NCI-H748 (cell line): ENCODE results near the gene SRD5A1.

ENCODE experiments used
- DNase-seq: peaks from one replicate; lab custom pipeline; 2025; ENCODE audit not compliant: unreplicated experiment; lab: John Stamatoyannopoulos, UW

The SRD5A1 gene

GRCh38 chr5:6723816-6724300 lies 90.6 kb downstream of the SRD5A1 start:
- DNase-seq, result no peak
